HG03565 (cell line): Measurements from ENCODE around the gene NOC4L.

Experiments used
- ATAC-seq: cut with Tn5 transposase; IDR thresholded peaks from one replicate; pipeline ENCODE4 v1.9.1; 2021; ENCODE audit warnings: mild to moderate bottlenecking, moderate library complexity; ENCODE audit not compliant: unreplicated experiment

NOC4L gene

GRCh38 chr12:132168311-132169031, 24.2 kb downstream of the NOC4L start:
- ATAC-seq, result no peak

GRCh38 chr12:132169376-132169775, 25.1 kb downstream of the NOC4L start:
- no peak for ATAC-seq

- ATAC-seq, result no peak
These were observed 25.9 kb downstream of the NOC4L start for GRCh38 chr12:132170094-132170636.

- no peak for ATAC-seq
These were observed 26.5 kb downstream of the NOC4L start for GRCh38 chr12:132170637-132171292.

GRCh38 chr12:132171293-132171967, 27.2 kb downstream of the NOC4L start:
- ATAC-seq, result no peak

GRCh38 chr12:132171968-132172521, 27.8 kb downstream of the NOC4L start:
- ATAC-seq, result no peak

GRCh38 chr12:132172619-132173018, 28.4 kb downstream of the NOC4L start:
- no peak for ATAC-seq

GRCh38 chr12:132173135-132174014, 29.1 kb downstream of the NOC4L start:
- no peak for ATAC-seq

GRCh38 chr12:132174015-132174838, 30.0 kb downstream of the NOC4L start:
- no peak for ATAC-seq

- no peak for ATAC-seq
These were observed 30.7 kb downstream of the NOC4L start for GRCh38 chr12:132174839-132175490.

- ATAC-seq, result no peak
These were observed 31.5 kb downstream of the NOC4L start for GRCh38 chr12:132175496-132176384.

- ATAC-seq, result no peak
These were observed 32.2 kb downstream of the NOC4L start for GRCh38 chr12:132176385-132176919.

- no peak for ATAC-seq
These were observed 32.8 kb downstream of the NOC4L start for GRCh38 chr12:132176920-132177551.

- ATAC-seq, result no peak
These were observed 34.1 kb downstream of the NOC4L start for GRCh38 chr12:132178316-132178715.

GRCh38 chr12:132178801-132179401, 34.6 kb downstream of the NOC4L start:
- ATAC-seq, result no peak

GRCh38 chr12:132179431-132180362, 35.4 kb downstream of the NOC4L start:
- no peak for ATAC-seq
